Ectodermal cell (in vitro differentiated cells): Measurements from ENCODE around the gene ANKRD36B. TPM values are rescaled to one million over a fixed set of nuclear protein-coding genes. Genes with fewer than 3 reads are reported as not detected.
"Not testable (repeated sequence)": the region's sequence is repeated elsewhere in the genome, so short reads cannot be mapped to it uniquely, and the experiment has no call there.

ENCODE experiments used
- H3K27ac ChIP-seq: 2 replicates; pipeline ENCODE4 v1.7.0; 2013; ENCODE audit warnings: mild to moderate bottlenecking, low read depth, low read length; ENCODE audit not compliant: insufficient read depth, poor library complexity, severe bottlenecking
- H3K27me3 ChIP-seq: 2 replicates; pipeline ENCODE4 v1.7.0; 2013; ENCODE audit warnings: mild to moderate bottlenecking, low read length; ENCODE audit not compliant: insufficient read depth, control insufficient read depth, poor library complexity, severe bottlenecking
- H3K36me3 ChIP-seq: one replicate; pipeline ENCODE4 v1.7.0; 2013; ENCODE audit warnings: low read length; ENCODE audit not compliant: control insufficient read depth, insufficient read depth
- H3K4me1 ChIP-seq: one replicate; pipeline ENCODE4 v1.7.0; 2013; ENCODE audit warnings: low read length; ENCODE audit not compliant: control insufficient read depth, insufficient read depth
- H3K4me3 ChIP-seq: 2 replicates; pipeline ENCODE4 v1.7.0; 2013; ENCODE audit warnings: low read depth, low read length, control low read depth; ENCODE audit not compliant: insufficient read depth
- H3K9me3 ChIP-seq: 2 replicates; pipeline ENCODE4 v1.7.0; 2013; ENCODE audit warnings: mild to moderate bottlenecking, low read length, moderate library complexity; ENCODE audit not compliant: control insufficient read depth
- WGBS, 2 experiments: methylation state at CpG; one replicate each; pipeline ENCODE4 v1.1.7; 2013; ENCODE audit warnings: missing lambda C conversion rate in 2 of 2; 5-methylcytosine and 5-hydroxymethylcytosine counted together
- polyA plus RNA-seq, 4 experiments: library from polyadenylated mRNA; stranded (reverse); fragments of 50-300 nt; gene quantifications; one replicate each; pipeline ENCODE4 v1.2.3, GENCODE V29; 2013

ANKRD36B gene
- polyA plus RNA-seq (2013, experiment 1 of 4): 12.6 TPM
- 19.2 TPM for polyA plus RNA-seq (2013, experiment 2 of 4)
- 9.8 TPM for polyA plus RNA-seq (2013, experiment 3 of 4)
- polyA plus RNA-seq (2013, experiment 4 of 4): 15.1 TPM

DNA sequence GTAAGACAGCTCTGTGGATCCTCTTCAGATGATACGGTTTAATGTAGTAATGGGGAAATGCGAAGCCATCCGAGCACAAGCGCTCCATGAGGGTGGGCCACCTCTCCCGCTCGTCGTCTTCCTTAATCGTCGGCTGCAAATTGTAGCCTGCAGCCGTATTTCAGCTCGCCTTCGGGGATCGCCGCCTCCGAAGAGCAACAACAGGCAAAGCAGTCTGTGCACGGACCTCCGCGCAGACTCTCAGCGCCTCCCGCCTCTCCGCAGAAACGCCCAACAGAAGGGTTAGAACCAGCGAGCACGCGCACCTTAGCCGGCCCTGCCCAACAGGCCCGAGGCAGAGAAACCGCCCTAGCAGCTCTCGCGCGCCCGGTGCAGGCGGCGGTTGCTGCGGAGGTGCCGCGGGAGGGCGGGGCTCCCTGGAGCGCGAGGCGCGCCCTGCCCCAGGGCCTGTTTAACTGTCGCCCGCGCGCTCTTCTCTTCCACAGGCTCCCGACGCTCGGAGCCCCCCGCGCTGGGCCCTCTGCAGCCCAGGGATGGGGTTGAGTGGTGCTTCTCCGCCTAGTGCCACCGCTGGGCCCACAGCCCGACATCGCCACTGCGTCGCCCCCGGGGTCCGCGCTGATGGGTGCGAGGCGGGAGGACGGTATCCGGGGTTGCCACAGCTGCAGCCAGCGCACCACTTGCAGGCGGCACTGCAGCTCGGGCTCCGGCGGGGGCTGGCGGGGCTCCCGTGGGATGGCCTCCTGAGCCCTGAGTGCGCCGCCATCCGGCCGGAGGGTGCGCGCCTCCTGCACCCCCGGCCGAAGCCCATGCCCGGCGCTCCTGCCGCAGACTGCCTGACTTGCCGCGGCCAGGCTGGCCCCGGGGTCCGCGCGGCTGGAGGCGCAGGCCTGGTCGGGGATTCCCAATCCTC lies at the start of gene ANKRD36B:
TSS of gene ANKRD36B (minus strand) at position 280 of the 913 bp plus-strand sequence. CDS start at position 88, 192 bp downstream.
- not testable (repeated sequence) for H3K4me1 ChIP-seq, H3K36me3 ChIP-seq, H3K27me3 ChIP-seq, H3K9me3 ChIP-seq
- WGBS, 2 experiments: 0% methylated on average over 19 to 34 of the region's 90 CpGs
- H3K27ac ChIP-seq: peak within 1 kb of the TSS; percentile 83
- peak within 1 kb of the TSS; percentile 54 for H3K4me3 ChIP-seq

GRCh38 chr2:97626049-97626430 lies 36.4 kb upstream of the ANKRD36B start:
- H3K36me3 ChIP-seq, H3K4me1 ChIP-seq, H3K9me3 ChIP-seq, H3K4me3 ChIP-seq, H3K27me3 ChIP-seq, H3K27ac ChIP-seq: not testable (repeated sequence)
- WGBS, 2 experiments: 89 to 93% methylated on average over 8 of the region's 8 CpGs

GRCh38 chr2:97625354-97626048 lies 35.8 kb upstream of the ANKRD36B start:
- H3K27ac ChIP-seq, H3K27me3 ChIP-seq, H3K4me3 ChIP-seq, H3K4me1 ChIP-seq, H3K36me3 ChIP-seq, H3K9me3 ChIP-seq: not testable (repeated sequence)
- WGBS, 2 experiments: 84 to 90% methylated on average over 2 of the region's 8 CpGs

GRCh38 chr2:97622976-97623375 lies 33.3 kb upstream of the ANKRD36B start:
- not testable (repeated sequence) for H3K9me3 ChIP-seq, H3K27me3 ChIP-seq, H3K27ac ChIP-seq, H3K36me3 ChIP-seq, H3K4me3 ChIP-seq, H3K4me1 ChIP-seq

- not testable (repeated sequence) for H3K9me3 ChIP-seq, H3K36me3 ChIP-seq, H3K27me3 ChIP-seq, H3K27ac ChIP-seq, H3K4me3 ChIP-seq, H3K4me1 ChIP-seq
- no CpG with 5 or more reads among the region's 1 CpG for WGBS, 2 experiments
Measured at GRCh38 chr2:97620492-97620891, 30.8 kb upstream of the ANKRD36B start.

DNA sequence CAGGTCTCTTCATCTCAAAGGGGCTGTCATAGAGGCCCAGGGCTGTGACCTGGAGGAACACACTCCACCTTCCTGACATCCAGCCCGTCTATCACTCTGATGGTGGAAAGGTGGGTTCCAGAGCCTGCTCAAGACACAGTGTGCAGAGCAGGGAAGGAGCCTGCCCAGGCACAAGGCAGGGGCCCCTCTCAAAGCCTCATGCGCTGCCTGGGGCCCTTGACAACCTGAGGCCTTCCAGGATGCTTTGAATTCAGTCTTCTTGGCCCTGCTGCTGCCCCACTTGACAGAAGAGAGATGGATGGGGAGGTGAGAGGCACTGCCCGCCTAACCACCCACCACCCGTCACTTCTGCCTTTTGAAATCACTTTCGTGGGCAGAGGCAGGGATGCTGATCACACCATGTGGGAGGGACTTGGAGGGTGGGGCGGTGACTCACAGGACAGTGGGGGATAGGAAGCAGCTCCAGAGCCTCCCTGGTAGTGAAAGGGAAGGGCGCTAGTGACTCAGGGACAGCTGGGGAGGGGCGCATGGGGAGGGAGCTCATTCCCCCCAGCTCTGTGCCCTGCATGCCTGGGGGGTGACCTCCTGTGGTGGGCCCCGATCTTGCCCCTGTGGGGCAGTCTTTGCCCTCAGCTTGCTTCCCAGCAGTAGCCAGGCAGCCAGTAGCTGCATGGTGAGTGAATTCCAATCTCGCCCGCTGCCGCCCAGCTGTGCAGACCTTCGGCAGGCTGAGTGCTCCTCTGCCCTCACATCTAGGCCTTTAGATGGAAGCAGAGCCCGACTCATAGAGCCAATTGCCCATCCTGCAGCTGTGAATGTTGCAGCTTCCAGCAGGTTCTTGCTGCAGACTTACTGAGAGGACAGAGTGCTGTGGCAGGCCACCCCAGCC lies 29.5 kb upstream of the ANKRD36B start:
- not testable (repeated sequence) for H3K4me3 ChIP-seq, H3K4me1 ChIP-seq, H3K27ac ChIP-seq, H3K36me3 ChIP-seq, H3K27me3 ChIP-seq, H3K9me3 ChIP-seq
- WGBS, 2 experiments: no CpG with 5 or more reads among the region's 14 CpGs

DNA sequence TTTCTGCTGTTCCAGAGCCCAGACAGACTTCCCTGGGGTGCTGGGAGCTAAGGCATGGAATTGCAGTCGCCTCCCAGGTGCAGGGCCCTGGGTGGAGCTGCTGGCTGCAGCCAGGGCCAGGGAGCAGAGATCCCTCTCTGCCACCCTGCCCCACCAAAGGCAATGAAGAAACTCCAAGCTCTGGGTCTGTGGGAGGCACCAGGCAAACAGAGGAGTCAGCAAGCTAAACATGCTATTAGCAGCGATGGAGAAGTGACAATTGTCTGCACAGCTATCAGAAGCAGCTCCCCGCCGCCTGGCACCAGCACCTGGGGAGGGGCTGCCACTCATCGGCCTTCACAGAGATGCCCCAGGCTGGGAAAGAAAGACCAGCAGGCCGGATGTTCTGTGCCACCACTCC lies 28.2 kb upstream of the ANKRD36B start:
- Histone ChIP-seq H3K9me3 (no peaks in the 10 kb centered on the region), H3K36me3 (no peaks in the 10 kb centered on the region), H3K27me3 (no peaks in the 10 kb centered on the region), H3K4me1 (no peaks in the 10 kb centered on the region), H3K4me3 (no peak overlapping the region), H3K27ac (no peak overlapping the region)
- no CpG with 5 or more reads among the region's 6 CpGs for WGBS, 2 experiments

DNA sequence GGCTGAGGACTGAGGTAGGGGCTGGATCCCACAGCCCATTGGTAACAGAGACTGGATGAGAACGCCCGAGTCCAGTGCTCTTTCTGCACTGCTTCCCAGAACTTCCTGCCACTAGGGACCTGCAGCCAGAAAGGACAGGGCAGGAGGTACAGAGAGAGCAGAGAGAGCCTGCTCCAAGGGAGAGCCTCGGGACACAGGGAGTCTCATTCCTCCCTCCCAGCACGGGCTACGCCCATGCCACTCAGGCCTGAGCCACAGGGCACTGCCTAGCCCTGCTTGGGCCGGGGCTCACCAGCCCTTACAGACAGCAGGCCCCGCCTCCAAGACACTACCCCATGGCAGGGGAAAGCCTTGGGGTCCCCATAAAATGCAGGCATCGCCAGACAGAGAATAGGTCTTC lies 26.1 kb upstream of the ANKRD36B start:
- H3K4me1 ChIP-seq, H3K9me3 ChIP-seq, H3K36me3 ChIP-seq, H3K27ac ChIP-seq, H3K4me3 ChIP-seq, H3K27me3 ChIP-seq: not testable (repeated sequence)
- WGBS, 2 experiments: 92% methylated on average over 2 of the region's 8 CpGs; no CpG with 5 or more reads in 1 of the 2 experiments

- H3K9me3 ChIP-seq, H3K4me3 ChIP-seq, H3K36me3 ChIP-seq, H3K27ac ChIP-seq, H3K4me1 ChIP-seq, H3K27me3 ChIP-seq: not testable (repeated sequence)
- no CpG with 5 or more reads among the region's 7 CpGs for WGBS, 2 experiments
Measured at GRCh38 chr2:97611895-97612294, 22.2 kb upstream of the ANKRD36B start.

GRCh38 chr2:97608745-97609144 lies 19.1 kb upstream of the ANKRD36B start:
- H3K4me1 ChIP-seq, H3K27me3 ChIP-seq, H3K9me3 ChIP-seq, H3K27ac ChIP-seq, H3K36me3 ChIP-seq, H3K4me3 ChIP-seq: not testable (repeated sequence)
- WGBS, 2 experiments: 85 to 97% methylated on average over 2 of the region's 4 CpGs
